GM19468 (cell line): ENCODE results near the gene CLPX.
"Not testable (repeated sequence)": the region's sequence is repeated elsewhere in the genome, so short reads cannot be mapped to it uniquely, and the experiment has no call there.

Experiments
- ATAC-seq: cut with Tn5 transposase; IDR thresholded peaks from one replicate; pipeline ENCODE4 v1.9.1; 2021; ENCODE audit warnings: mild to moderate bottlenecking, moderate library complexity, moderate number of reproducible peaks; ENCODE audit not compliant: unreplicated experiment; ENCODE audit errors: extremely low read depth

CLPX gene

DNA sequence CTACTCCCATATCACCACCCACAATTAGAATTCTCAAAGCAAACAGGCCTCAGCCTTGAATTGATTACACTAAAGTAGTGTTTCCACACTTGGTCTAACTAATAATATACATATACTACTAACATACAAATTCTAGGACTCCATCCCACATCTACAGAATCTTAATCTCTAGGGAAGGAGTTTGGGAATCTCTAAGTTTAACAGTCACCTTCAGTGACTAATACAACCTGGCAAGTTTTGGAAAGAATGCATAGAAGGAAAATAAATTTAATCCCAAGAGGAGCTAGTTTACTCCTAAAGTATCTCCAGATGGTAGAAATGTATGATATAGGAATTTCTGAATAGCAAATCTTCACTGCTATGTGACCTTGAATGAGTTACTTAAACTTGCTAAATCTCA lies 9.1 kb downstream of the CLPX start:
- no peak for ATAC-seq

DNA sequence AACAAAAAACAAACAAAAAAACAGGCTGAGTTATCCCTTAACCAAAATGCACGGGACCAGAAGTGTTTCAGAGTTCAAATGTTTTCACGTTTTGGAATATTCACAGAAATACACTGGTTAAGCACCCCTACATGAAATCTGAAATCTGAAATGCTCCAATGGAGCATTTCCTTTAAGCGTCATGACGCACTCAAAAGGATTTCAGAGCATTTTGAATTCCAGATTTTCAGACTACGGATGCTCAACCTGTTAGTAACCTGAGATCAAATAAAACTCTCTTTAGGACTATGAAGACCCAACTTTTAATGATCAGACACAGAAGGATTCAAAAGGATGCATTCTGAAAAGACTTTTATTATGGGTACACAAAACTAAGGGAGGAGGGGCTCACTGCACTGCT lies 9.6 kb downstream of the CLPX start:
- ATAC-seq, result no peak

DNA sequence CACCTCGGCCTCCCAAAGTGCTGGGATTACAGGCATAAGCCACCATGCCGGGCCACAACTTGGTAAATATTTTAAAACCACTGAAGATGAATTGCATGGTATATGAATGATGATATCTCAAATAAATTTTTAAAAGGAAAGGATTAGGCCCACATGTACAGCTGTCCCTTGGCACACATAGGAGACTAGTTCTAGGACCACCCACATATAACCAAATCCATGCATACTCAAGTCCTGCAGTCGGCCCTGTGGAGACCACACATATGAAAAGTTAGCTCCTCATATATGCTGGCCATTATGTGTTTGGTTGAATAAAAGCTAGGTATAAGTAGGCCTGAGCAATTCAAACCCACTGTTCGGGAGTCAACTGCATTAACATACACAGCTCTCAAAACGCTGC lies 10.6 kb downstream of the CLPX start:
- no peak for ATAC-seq

DNA sequence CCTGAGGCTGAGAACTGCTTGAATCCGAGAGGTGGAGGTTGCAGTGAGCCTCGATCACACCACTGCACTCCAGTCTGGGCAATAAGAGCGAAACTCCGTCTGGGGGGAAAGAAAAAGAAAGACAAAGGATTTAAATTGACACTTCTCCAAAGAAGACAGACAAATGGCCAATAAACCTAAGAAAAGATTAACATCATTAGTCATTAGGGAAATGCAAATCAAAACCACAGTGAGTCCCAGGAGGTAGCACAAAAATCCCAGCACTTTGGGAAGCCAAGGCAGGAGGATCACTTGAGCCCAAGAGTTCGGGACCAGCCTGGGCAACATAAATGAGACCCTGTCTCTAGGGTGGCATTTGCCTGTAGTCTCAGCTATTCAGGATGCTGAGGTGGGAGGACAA lies 12.6 kb downstream of the CLPX start:
- ATAC-seq, result no peak

DNA sequence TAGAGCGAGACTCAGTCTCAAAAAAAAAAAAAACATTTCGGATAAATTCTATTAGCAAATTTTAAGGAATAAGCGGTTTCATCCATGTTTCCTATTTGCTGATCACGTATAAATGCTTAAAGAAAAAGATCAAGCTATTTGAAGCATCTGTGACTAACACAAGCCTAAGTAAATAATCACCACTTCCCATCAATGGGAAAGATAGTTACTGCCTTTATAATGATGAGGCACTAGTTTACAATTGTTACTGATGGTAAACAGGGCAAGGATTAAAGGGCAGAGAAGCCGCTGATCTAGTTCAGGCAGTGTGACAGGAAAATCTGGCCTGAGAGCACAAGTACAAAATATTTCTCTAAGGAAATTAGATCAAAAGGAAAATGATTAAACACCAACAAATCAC lies 13.7 kb downstream of the CLPX start:
- ATAC-seq, result no peak

DNA sequence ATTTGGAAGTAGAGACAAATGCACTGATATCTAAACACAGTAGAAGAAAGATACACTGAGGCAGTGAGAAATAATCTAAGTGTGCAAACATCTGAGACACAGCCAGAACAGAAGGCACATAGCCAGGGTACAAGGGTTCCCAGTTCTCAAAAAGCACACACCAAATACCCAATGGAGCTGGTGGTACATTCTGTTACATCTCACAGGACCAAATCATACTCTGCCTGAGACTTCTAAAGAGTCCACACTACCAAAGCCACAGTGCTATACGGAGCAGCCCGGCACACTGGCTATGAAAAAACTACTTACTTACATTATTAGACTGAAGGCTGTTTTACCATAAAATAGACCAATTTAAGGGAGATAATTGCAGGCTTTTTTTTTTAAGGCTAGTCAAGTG lies 19.3 kb downstream of the CLPX start:
- no peak for ATAC-seq

DNA sequence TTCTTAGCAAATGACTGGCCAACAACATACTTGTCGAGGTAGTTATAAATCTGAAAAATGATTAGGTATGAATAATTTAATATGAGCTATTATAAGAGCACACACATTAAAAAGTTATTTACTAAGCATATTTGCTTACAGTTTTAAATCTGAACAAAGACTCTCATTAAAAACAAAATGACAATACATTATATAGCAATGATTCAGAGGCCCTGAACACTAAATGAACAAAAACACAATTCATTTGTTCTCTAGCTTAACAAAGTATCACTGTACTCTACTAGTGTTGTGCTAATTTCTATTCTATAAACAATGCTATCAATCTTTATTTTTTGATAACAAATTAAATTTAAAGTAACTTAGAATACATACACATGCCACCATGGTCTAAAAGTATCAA lies 21.0 kb downstream of the CLPX start:
- no peak for ATAC-seq

DNA sequence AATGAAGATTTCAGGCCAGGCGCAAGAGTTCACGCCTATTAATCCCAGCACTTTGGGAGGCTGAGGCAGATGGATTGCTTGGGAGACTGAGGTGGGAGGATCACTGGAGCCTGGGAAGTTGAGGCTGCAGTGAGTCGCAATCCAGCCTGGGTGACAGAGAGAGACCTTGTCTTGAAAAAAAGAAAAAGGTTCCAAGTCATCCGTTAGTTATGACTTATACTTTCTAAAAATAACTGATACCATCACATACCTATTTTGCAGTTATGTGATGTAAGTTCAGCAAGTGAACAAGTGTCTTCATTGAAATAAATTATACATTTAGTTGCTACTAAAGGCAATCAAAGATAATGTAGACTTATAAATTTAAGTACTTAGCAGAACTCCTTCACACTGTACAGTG lies 22.1 kb downstream of the CLPX start:
- ATAC-seq, result no peak

DNA sequence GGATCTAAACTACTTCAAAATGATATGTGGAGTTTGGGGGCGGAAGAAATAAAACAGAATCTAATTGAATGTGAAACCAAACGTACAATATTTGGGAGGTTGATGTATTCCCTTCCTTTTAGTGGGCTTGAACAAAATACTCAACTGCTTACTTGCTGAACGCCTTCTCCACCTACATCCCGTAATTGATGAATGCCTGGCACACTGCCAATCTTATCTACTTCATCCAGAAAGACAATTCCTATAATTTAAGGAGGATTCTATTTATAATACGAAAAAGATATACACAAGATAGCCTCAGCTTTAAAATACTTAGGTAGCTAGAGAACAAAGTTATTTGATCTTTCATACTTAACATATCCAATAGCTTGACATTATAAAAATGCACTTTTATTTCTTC lies 28.4 kb downstream of the CLPX start:
- ATAC-seq, result no peak

DNA sequence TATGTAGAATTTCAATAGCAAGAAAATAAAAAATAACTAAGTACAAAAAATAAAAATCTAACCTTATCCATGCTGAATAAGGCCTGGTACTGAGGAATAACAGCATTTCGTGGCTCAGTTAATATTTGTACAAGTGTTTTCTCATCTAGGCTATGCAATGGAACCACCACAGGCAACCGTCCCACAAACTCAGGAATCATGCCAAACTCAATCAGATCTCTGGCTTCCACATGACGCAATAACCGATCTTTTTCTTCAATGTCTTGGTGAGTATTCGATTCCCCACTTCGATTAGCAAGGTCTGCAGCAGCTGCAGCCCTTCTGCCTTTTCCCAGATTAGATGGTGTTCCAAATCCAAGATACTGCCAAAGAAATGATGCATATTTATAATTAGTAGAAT lies 30.4 kb downstream of the CLPX start:
- no peak for ATAC-seq

DNA sequence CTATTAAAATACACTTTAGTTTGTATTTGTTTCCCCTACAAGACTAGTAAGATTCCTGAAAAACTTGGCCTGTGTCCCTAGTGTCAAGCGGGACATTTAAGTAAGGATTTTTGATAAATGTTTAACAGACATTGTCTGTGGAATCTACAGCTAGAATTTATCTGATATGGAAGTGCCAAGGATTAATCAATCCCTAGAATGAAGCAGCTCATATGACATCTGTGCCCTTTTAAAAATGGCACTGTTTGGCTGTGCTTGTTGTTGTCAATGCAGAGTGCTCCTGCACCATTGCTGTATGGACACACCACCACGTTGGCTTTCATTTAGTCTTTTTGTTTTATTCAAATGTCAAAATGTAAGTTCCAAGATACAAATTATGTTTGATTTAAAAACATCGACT lies 37.2 kb downstream of the CLPX start:
- no peak for ATAC-seq

DNA sequence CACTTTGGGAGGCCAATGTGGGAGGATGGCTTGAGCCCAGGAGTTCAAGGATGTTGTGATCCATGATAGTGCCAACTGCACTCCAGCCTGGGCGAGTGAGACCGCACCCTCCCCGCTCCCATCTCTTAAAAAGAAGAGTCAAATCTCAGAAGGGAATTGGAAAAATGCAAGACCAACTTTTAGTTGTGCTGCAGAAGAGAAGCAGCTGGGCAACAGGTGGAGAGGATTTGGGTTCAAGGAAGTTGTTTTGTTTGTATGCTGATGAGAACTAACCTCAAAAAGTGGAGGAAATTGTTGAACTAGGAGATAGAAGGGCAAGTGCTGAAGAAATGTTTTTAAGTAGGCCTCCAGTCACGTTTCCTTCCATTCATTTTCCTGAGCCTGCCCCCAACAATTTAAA lies 38.7 kb downstream of the CLPX start:
- ATAC-seq, result no peak

DNA sequence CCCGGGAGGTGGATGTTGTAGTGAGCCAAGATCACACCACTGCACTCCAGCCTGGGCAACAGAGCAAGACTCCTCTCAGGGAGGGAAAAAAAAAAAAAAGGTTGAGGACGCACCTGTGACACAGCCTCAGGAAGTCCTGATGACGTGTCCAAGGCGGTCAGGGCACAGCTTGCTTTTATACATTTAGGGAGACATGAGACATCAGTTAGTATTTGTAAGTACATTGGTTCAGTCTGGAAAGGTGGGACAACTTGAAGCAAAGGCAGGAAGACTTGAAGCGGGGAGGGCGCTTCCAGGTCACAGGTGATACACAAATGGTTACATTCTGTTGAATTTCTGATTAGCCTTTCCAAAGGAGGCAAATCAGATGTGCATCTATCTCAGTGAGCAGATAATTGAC lies 46.5 kb downstream of the CLPX start:
- ATAC-seq, result not testable (repeated sequence)

DNA sequence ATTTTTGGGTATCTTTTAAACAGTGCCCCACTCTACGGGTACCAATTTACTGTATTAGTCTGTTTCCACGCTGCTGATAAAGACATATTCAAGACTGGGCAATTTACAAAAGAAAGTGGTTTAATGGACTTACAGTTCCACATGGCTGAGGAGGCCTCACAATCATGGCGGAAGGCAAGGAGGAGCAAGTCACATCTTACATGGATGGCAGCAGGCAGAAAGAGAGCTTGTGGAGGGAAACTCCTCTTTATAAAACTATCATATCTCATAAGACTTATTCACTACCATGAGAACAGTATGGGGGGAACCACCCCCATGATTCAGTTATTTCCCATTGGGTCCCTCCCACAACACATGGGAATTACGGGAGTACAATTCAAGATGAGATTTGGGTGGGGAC lies 47.2 kb downstream of the CLPX start:
- not testable (repeated sequence) for ATAC-seq

DNA sequence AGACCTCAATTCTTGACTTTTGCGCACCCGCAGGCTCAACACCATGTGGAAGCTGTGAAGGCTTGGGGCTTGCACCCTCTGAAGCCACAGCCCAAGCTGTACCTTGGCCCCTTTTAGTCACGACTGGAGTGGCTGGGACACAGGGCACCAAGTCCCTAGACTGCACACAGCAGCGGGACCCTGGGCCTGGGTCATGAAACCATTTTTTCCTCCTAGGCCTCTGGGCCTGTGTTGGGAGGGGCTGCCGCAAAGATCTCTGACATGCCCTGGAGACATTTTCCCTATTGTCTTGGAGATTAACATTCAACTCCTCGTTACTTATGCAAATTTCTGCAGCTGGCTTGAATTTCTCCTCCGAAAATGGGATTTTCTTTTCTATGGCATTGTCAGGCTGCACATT lies 48.1 kb downstream of the CLPX start:
- not testable (repeated sequence) for ATAC-seq

DNA sequence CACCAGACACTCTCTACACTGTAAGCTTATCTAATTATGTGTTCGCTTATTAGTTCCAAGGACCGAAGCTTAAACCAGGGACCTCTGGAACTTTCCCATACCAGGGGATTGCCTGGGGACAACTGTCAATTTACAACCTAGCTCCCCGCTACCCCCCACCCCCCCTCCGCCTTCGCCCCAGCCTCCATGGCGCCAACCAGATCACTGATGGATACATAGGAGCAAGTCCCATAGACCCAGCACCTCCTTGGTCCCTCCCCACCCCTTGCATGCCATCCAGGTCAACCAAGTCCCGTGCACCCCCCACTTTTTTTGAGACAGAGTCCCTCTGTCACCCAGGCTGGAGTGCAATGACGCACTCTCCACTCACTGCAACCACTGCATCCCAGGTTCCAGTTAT lies 50.6 kb downstream of the CLPX start:
- no peak for ATAC-seq

DNA sequence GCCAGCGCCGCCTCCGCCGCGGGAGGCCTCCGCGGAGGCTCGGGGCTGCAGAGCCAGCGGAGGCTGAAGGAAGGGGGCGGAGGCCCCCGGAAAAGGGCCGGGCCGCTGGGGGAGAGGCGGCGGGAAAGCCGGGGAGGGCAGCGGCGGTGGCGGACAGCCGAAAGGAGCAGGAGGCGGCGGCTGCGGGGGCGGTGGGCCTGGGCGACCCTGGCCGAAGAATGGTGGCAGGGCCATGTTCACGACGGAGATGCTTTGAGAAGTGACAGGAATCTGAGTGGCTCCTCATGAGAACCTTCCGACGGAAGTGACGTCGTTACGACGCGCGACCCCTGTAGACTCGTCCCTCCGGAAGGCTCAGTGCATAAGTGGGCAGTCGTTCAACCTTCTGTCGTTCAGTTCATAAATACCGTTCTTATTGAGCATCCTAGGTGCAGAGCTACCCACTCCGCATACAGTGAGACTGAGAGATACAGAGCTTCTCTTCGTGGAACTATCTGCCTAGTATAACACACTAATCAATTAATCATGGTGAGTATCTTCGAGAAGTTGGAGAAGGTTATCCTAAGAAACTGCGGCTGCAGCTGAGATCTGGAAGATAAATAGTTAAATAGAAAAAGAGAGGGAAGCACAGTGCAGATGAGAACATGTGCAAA lies 51.5 kb downstream of the CLPX start, which contains the start of gene PDCD7:
PDCD7 (minus strand) TSS at position 261 of the 653 bp plus-strand sequence; CDS start at position 234, 27 bp downstream.
- ATAC-seq, result peak; percentile 72

DNA sequence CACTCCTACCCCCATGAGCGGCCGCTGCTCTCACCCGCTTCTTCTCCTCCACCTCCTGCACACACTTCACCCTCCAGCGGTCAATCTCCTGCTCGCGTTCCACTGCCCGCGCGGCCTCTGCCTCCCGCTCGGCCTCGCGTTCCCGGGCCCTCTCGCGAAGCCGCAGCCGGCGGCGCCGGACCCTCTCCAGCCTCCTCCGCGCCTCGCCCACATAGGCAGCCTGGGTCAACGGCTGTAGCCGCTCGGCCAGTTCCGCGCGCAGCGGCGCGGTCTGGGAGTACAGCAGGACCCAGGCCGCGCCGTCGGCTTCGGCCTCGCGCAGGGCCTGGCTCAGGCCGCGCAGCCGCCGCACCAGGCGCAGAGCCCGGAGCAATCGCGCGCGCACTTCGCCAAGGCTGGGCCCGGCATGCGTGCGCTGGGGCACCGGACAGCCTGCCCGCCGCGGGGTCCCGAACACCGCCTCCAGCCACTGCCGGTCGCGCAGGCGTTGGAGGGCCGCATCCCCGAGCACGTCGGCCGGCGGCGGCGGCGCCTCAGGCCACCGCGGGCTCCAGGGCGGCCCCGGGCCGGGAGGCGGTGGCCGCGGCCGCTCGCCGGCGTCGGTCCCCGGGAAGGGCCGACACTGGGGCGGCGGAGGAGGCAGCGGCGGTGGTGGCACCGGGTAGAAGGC lies 52.1 kb downstream of the CLPX start:
- ATAC-seq, result no peak

DNA sequence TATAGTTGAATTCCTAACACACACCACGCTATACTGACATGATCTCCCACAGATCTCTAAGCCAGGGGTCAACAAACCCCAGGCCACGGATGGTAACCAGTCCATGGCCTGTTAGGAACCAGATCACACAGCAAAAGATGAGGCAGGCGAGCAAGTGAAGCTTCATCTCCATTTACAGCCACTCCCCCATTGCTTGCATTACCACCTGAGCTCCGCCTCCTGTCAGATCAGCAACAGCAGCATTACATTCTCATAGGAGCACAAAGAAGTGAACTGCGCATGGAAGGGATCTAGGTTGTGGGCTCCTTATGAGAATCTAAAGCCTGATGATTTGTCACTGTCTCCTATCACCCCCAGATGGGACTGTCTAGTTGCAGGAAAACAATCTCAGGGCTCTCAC lies 54.2 kb downstream of the CLPX start:
- ATAC-seq, result no peak

DNA sequence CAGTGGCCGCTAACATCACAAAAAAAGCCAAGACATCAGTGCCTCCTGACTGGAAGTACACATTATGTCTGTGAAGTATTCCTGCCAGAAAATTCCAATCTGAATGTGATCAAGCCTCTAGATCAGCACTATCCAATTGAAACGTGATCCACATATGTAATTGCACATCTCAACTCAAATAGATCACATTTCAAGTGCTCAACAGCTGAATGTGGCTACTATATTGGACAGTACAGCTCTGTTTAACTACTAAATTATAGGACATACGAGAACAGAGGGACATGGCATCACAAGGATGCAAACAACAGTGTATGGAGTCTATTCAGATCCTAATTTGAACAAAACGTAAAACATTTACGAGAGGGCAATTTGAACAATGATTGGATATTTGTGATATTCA lies 69.6 kb downstream of the CLPX start:
- no peak for ATAC-seq

DNA sequence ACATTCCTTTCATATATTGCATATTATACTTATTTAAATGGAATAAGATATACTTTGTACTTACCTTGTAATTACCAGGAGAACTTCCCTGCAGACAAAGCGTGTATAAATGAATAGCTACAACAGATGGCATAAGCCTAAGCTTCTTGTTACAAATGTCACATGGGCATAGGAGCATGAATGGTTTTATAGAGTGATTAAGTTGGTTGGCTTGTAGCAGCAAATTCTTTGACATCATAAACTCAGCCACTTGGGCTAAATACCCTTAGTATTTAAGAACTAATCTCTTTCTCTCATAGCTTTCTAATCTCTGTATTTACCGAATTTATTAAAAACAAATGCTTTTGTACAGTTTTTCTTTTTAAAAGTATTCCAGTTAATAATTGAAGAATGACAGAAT lies 70.1 kb downstream of the CLPX start, which contains the start of gene UBAP1L:
UBAP1L (minus strand) TSS at position 115 of the 400 bp plus-strand sequence. CDS start 8,985 bp downstream, outside the sequence.
- no peak for ATAC-seq
